Neural cell (in vitro differentiated cells): ENCODE results near the gene ZNF804A.

Source experiments
- CTCF ChIP-seq: fragments of 450-650 bp; IDR thresholded peaks from 2 replicates; pipeline ENCODE4 v1.5.1; 2014; ENCODE audit warnings: antibody characterized with exemption, mild to moderate bottlenecking, moderate library complexity; ENCODE audit not compliant: poor library complexity, severe bottlenecking
- EP300 ChIP-seq: fragments of 450-650 bp; conservative IDR thresholded peaks from 2 replicates; pipeline ENCODE4 v1.6.1; 2014; ENCODE audit warnings: antibody characterized with exemption, mild to moderate bottlenecking, moderate library complexity; ENCODE audit not compliant: poor library complexity, severe bottlenecking
- EZH2 ChIP-seq: fragments of 200-600, 300-800 bp; shearing (Covaris generic), sonication (generic); IDR thresholded peaks from 2 replicates; pipeline ENCODE4 v1.6.1; 2014; ENCODE audit warnings: antibody characterized with exemption, low read length, borderline replicate concordance, mild to moderate bottlenecking; ENCODE audit not compliant: insufficient read depth, poor library complexity, severe bottlenecking
- MXI1 ChIP-seq: fragments of 450-650 bp; conservative IDR thresholded peaks from 2 replicates; pipeline ENCODE4 v1.6.1; 2014; ENCODE audit warnings: antibody characterized with exemption, mild to moderate bottlenecking; ENCODE audit not compliant: poor library complexity, severe bottlenecking
- POLR2AphosphoS5 ChIP-seq: IDR thresholded peaks from 2 replicates; pipeline ENCODE4 v1.6.1; 2012
- RAD21 ChIP-seq: fragments of 450-650 bp; conservative IDR thresholded peaks from 2 replicates; pipeline ENCODE4 v1.6.1; 2014; ENCODE audit warnings: antibody characterized with exemption, mild to moderate bottlenecking, moderate library complexity
- REST ChIP-seq: IDR thresholded peaks from 2 replicates; pipeline ENCODE4 v1.6.1; 2012; ENCODE audit warnings: borderline replicate concordance
- SMC3 ChIP-seq: fragments of 450-650 bp; conservative IDR thresholded peaks from 2 replicates; pipeline ENCODE4 v1.6.1; 2014; ENCODE audit warnings: antibody characterized with exemption, mild to moderate bottlenecking, moderate library complexity; ENCODE audit not compliant: poor library complexity
- TAF1 ChIP-seq: IDR thresholded peaks from 2 replicates; pipeline ENCODE4 v1.6.1; 2012; ENCODE audit warnings: low read depth

GRCh38 chr2:184646593-184646992, 48.3 kb downstream of the ZNF804A start:
- TF ChIP-seq CTCF (no peak), EZH2 (no peak), EP300 (no peak), TAF1 (no peak), RAD21 (no peak), SMC3 (no peak), POLR2AphosphoS5 (no peak), REST (no peak), MXI1 (no peak)
